DND-41 (cell line): Measurements from ENCODE around the gene CHAD.

Experiments used
- ATAC-seq: fragments of 200-7000 bp; cut with Tn5 transposase; 3 replicates; pipeline ENCODE4 v1.9.1; 2021; ENCODE audit warnings: low read depth; ENCODE audit not compliant: insufficient read depth
- DNase-seq: peaks from one replicate; pipeline ENCODE4 v3.0.0-alpha.2; 2020
- H2AFZ ChIP-seq: 2 replicates; pipeline ENCODE4 v1.6.0; 2012; ENCODE audit warnings: low read depth, low read length
- H3K27ac ChIP-seq: 2 replicates; pipeline ENCODE4 v1.5.1; 2012; ENCODE audit warnings: low read length, inconsistent platforms
- H3K27me3 ChIP-seq: fragments of 200-600 bp; sonication (generic); 2 replicates; pipeline ENCODE4 v1.6.0; 2012; ENCODE audit warnings: low read length, mild to moderate bottlenecking, inconsistent platforms; ENCODE audit not compliant: insufficient read depth, poor library complexity
- H3K36me3 ChIP-seq: 2 replicates; pipeline ENCODE4 v1.5.1; 2012; ENCODE audit warnings: low read length, inconsistent platforms; ENCODE audit not compliant: insufficient read depth
- H3K4me1 ChIP-seq: 2 replicates; pipeline ENCODE4 v1.5.1; 2012; ENCODE audit warnings: mild to moderate bottlenecking, low read length; ENCODE audit not compliant: insufficient read depth
- H3K4me2 ChIP-seq: 2 replicates; pipeline ENCODE4 v1.6.0; 2012; ENCODE audit warnings: mild to moderate bottlenecking, moderate library complexity, low read length, inconsistent platforms; ENCODE audit not compliant: insufficient read depth
- H3K4me3 ChIP-seq, 2 experiments: fragments of 200-600 bp in 1 of 2; shearing (Covaris generic) in 1 of 2; 2 replicates each; pipeline ENCODE4 v1.5.1; 2012 to 2016; ENCODE audit warnings: inconsistent platforms in 2 of 2, low read length in 2 of 2, mild to moderate bottlenecking in 2 of 2, low read depth in 1 of 2, moderate library complexity in 1 of 2
- H3K79me2 ChIP-seq: 2 replicates; pipeline ENCODE4 v1.6.0; 2012; ENCODE audit warnings: low read length, inconsistent platforms; ENCODE audit not compliant: insufficient read depth
- H3K9ac ChIP-seq: 2 replicates; pipeline ENCODE4 v1.6.0; 2012; ENCODE audit warnings: low read depth, mild to moderate bottlenecking, inconsistent platforms, low read length, moderate library complexity
- H3K9me3 ChIP-seq: 2 replicates; pipeline ENCODE4 v1.5.1; 2012; ENCODE audit warnings: low read length, moderate library complexity, mild to moderate bottlenecking, inconsistent platforms; ENCODE audit not compliant: insufficient read depth, severe bottlenecking
- H4K20me1 ChIP-seq: 2 replicates; pipeline ENCODE4 v1.6.0; 2012; ENCODE audit warnings: low read length; ENCODE audit not compliant: insufficient read depth
- CTCF ChIP-seq: IDR thresholded peaks from 2 replicates; pipeline ENCODE4 v1.5.1; 2012; ENCODE audit warnings: borderline replicate concordance, low read length, moderate library complexity, mild to moderate bottlenecking; ENCODE audit not compliant: poor library complexity, severe bottlenecking; ENCODE audit errors: extremely low read depth
- EZH2 ChIP-seq: IDR thresholded peaks from 3 replicates; pipeline ENCODE4 v1.6.1; 2012; ENCODE audit warnings: borderline replicate concordance, low read depth, mild to moderate bottlenecking, moderate library complexity, low read length, inconsistent platforms; ENCODE audit not compliant: severe bottlenecking

Gene CHAD

GRCh38 chr17:50458701-50459676, 9.7 kb downstream of the CHAD start:
- no peak for TF ChIP-seq CTCF
- TF ChIP-seq EZH2: no peak
- H3K27me3 ChIP-seq: no peaks in the 10 kb centered on the region
- H3K4me1 ChIP-seq: no peaks in the 10 kb centered on the region
- H4K20me1 ChIP-seq: peaks cover 2% of the 10 kb centered on the region; the same call in 1 of the 2 replicates
- no peaks in the 10 kb centered on the region for H3K9me3 ChIP-seq
- H3K27ac ChIP-seq: no peak overlapping the region
- no peak overlapping the region for H3K4me2 ChIP-seq
- H3K79me2 ChIP-seq: no peaks in the 10 kb centered on the region
- DNase-seq: no peak
- no peak overlapping the region for H3K9ac ChIP-seq
- H3K4me3 ChIP-seq: no peak overlapping the region
- H2AFZ ChIP-seq: no peak overlapping the region
- H3K36me3 ChIP-seq: peaks cover 8% of the 10 kb centered on the region; the same call in 1 of the 2 replicates
- ATAC-seq: no peak

GRCh38 chr17:50458270-50458669, 10.4 kb downstream of the CHAD start:
- H3K4me3 ChIP-seq: no peak overlapping the region
- no peaks in the 10 kb centered on the region for H3K4me1 ChIP-seq
- no peaks in the 10 kb centered on the region for H3K27me3 ChIP-seq
- H4K20me1 ChIP-seq: peaks cover 2% of the 10 kb centered on the region; the same call in 1 of the 2 replicates
- H2AFZ ChIP-seq: no peak overlapping the region
- H3K4me2 ChIP-seq: no peak overlapping the region
- H3K79me2 ChIP-seq: no peaks in the 10 kb centered on the region
- ATAC-seq (no peak), DNase-seq (no peak)
- H3K9me3 ChIP-seq: no peaks in the 10 kb centered on the region
- H3K27ac ChIP-seq: no peak overlapping the region
- TF ChIP-seq CTCF (no peak), EZH2 (no peak)
- no peak overlapping the region for H3K9ac ChIP-seq
- peaks cover 8% of the 10 kb centered on the region; the same call in 1 of the 2 replicates for H3K36me3 ChIP-seq

DNA sequence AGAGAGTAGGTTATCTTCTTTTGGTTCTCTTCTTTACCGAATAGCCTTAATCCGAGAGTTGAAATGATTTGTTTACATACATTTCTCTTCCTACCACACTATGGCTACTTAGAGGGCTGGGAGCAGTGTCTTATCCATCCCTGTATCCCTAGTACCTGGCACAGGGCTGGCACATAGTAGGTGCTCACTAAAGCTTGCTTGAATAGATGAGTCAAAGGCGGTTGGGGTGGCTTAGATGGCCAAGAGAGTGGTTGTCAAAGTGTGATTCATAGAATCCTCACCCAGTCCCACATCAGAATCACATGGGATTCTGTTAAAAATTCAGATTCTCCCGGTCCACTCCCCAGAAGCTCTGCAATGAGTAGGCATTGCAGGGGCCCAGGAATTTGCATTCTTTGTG, 11.1 kb downstream of the CHAD start:
- no peaks in the 10 kb centered on the region for H3K27me3 ChIP-seq
- no peak overlapping the region for H3K4me3 ChIP-seq
- DNase-seq: no peak
- no peaks in the 10 kb centered on the region for H3K4me1 ChIP-seq
- TF ChIP-seq CTCF (no peak), EZH2 (no peak)
- H3K27ac ChIP-seq: no peak overlapping the region
- no peaks in the 10 kb centered on the region for H3K79me2 ChIP-seq
- no peak overlapping the region for H2AFZ ChIP-seq
- H3K4me2 ChIP-seq: no peak overlapping the region
- no peaks in the 10 kb centered on the region for H3K9me3 ChIP-seq
- no peak for ATAC-seq
- peaks cover 8% of the 10 kb centered on the region; the same call in 1 of the 2 replicates for H3K36me3 ChIP-seq
- H3K9ac ChIP-seq: no peak overlapping the region
- peaks cover 2% of the 10 kb centered on the region; the same call in 1 of the 2 replicates for H4K20me1 ChIP-seq
